PC-9 (cell line): Measurements from ENCODE around the gene PLVAP. TPM values are rescaled to one million over a fixed set of nuclear protein-coding genes. Genes with fewer than 3 reads are reported as not detected.
A peak's percentile ranks its signal among the peaks of the same experiment; 100 is the strongest.

Source experiments
- BruUV-seq: library from RNA; stranded (reverse); fragments of 400-500 nt; replicated peaks from 2 replicates; lab custom pipeline; 2021; lab: Mats Ljungman, UMichigan
- CTCF ChIA-PET: fragments of 300-600 bp; sonication (Branson Sonifier 250); formaldehyde crosslinking; loops from one replicate; lab custom pipeline; 2022; ENCODE audit warnings: antibody characterized with exemption; lab: Charles Lee
- POLR2A ChIA-PET: fragments of 300-600 bp; sonication (Branson Sonifier 250); formaldehyde crosslinking; loops from one replicate; lab custom pipeline; 2022; ENCODE audit warnings: antibody characterized with exemption; ENCODE audit not compliant: unreplicated experiment; lab: Charles Lee
- DNase-seq, 2 experiments: peaks; one replicate each; pipeline versions ENCODE4 v3.0.0 to v3.0.0-alpha.2; 2015 to 2022; ENCODE audit warnings: mixed read lengths in 1 of 2
- H2AFZ ChIP-seq: fragments of 200-600 bp; sonication (generic); 2 replicates; pipeline ENCODE4 v1.8.1; 2017; ENCODE audit warnings: antibody characterized with exemption
- H3F3A ChIP-seq: fragments of 200-600 bp; sonication (generic); 2 replicates; pipeline ENCODE4 v1.8.1; 2017; ENCODE audit warnings: antibody characterized with exemption, mild to moderate bottlenecking, low read depth; ENCODE audit not compliant: insufficient read depth
- H3K27ac ChIP-seq: fragments of 200-600 bp; sonication (generic); 2 replicates; pipeline ENCODE4 v1.6.1; 2016; ENCODE audit warnings: mixed run types
- H3K27me3 ChIP-seq: fragments of 200-600 bp; sonication (generic); 2 replicates; pipeline ENCODE4 v1.6.1; 2016; ENCODE audit warnings: low read depth, mixed run types; ENCODE audit not compliant: insufficient read depth
- H3K36me3 ChIP-seq: fragments of 200-600 bp; sonication (generic); 2 replicates; pipeline ENCODE4 v1.6.1; 2016; ENCODE audit warnings: low read depth, mixed run types
- H3K4me1 ChIP-seq: fragments of 200-600 bp; sonication (generic); replicated peaks from 2 replicates; pipeline ENCODE4 v1.6.1; 2016; ENCODE audit warnings: mixed run types; ENCODE audit not compliant: insufficient read depth
- H3K4me2 ChIP-seq: fragments of 200-600 bp; sonication (generic); 2 replicates; pipeline ENCODE4 v1.6.1; 2017; ENCODE audit warnings: mixed run types
- H3K4me3 ChIP-seq: fragments of 200-600 bp; sonication (generic); 2 replicates; pipeline ENCODE4 v1.6.1; 2016; ENCODE audit warnings: mixed run types
- H3K79me2 ChIP-seq: fragments of 200-600 bp; sonication (generic); 2 replicates; pipeline ENCODE4 v1.6.1; 2017; ENCODE audit warnings: low read depth, mixed run types
- H3K9me2 ChIP-seq: fragments of 200-600 bp; sonication (generic); 2 replicates; pipeline ENCODE4 v1.8.1; 2017; ENCODE audit warnings: mild to moderate bottlenecking; ENCODE audit not compliant: insufficient read depth
- H3K9me3 ChIP-seq: fragments of 200-600 bp; sonication (generic); 2 replicates; pipeline ENCODE4 v1.8.1; 2016; ENCODE audit warnings: low read depth; ENCODE audit not compliant: insufficient read depth
- H4K20me1 ChIP-seq: fragments of 200-600 bp; sonication (generic); 2 replicates; pipeline ENCODE4 v1.8.1; 2017; ENCODE audit not compliant: insufficient read depth
- EZH2 ChIP-seq: fragments of 200-600 bp; sonication (generic); IDR thresholded peaks from 2 replicates; pipeline ENCODE4 v1.8.0; 2017; ENCODE audit warnings: antibody characterized with exemption, low read depth
- intact Hi-C: fragments of 100-400 bp; cut with micrococcal nuclease; formaldehyde crosslinking; loops from one replicate; pipeline ENCODE4 v1.10.0; 2022; ENCODE audit not compliant: unreplicated experiment
- total RNA-seq: library from RNA; stranded (reverse); gene quantifications from 2 replicates; pipeline ENCODE4 v1.2.3, GENCODE V29; 2021
- TF ChIP-seq, protein P1 (sequence below): fragments of 200-600 bp; sonication (generic); conservative IDR thresholded peaks from 2 replicates; pipeline ENCODE4 v1.6.1; 2017; ENCODE audit warnings: mixed run types, antibody characterized with exemption, mild to moderate bottlenecking, moderate library complexity

Gene PLVAP
- total RNA-seq, 1 experiment from 2014 or later = not detected

DNA sequence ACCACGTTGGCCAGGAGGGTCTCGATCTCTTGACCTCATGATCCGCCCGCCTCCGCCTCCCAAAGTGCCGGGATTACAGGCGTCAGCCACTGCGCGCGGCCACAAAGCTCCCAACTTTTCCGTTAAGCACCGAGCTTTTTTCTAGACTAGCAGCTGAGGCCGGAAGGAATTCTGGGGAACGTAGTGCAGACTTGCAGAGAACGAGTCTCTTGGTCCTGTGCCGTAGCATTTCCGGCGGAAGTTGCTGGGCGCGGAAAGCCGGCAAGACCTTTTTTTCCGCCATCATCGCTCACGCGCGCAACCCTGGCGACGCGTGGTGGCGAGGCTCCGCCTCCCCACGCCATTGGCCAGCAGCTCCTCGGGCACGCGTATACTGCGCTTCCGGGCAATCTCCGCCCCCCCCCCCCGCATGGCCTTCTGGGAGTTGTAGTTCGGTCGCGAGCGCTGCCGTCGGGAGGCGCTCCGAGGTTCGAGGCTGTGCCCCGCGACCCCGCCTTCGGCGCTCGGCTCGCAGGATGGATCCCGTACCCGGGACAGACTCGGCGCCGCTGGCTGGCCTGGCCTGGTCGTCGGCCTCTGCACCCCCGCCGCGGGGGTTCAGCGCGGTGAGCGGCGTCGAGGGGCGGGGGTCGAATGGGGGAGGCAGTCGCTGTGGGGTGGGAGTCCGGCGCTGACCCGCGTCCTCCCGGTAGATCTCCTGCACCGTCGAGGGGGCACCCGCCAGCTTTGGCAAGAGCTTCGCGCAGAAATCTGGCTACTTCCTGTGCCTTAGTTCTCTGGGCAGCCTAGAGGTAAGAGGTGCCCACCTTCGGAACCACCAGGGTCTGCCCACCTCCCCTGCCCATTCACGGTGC, 42.7 kb upstream of the PLVAP start, which contains the start of gene MVB12A:
TSS of gene MVB12A (plus strand) at position 427 of the 854 bp plus-strand sequence. CDS start at position 516, 89 bp downstream.
- no peaks in the 10 kb centered on the region for H4K20me1 ChIP-seq
- POLR2A ChIA-PET = interaction anchor here (0.5 to 1.0 kb wide), 7 partner anchors 50 to 440 kb away, joined by 3 to 9 read pairs (median 4); partner anchors contain the start of genes DDA1, PGLS, RPL18A and SLC27A1
- H3K27me3 ChIP-seq = no peaks in the 10 kb centered on the region
- CTCF ChIA-PET = interaction anchor here (0.5 to 0.9 kb wide), 6 partner anchors 23 to 516 kb away, joined by 3 to 11 read pairs (median 4); partner anchors contain the start of gene DDA1
- H3K36me3 ChIP-seq = 0 out of 2 replicates have a peak, but pooled peaks cover 4% of the 10 kb centered on the region
- H3K79me2 ChIP-seq = 0 out of 2 replicates have a peak, but pooled peaks cover 5% of the 10 kb centered on the region
- no TSS peak for BruUV-seq
- TF ChIP-seq, protein P1, sequence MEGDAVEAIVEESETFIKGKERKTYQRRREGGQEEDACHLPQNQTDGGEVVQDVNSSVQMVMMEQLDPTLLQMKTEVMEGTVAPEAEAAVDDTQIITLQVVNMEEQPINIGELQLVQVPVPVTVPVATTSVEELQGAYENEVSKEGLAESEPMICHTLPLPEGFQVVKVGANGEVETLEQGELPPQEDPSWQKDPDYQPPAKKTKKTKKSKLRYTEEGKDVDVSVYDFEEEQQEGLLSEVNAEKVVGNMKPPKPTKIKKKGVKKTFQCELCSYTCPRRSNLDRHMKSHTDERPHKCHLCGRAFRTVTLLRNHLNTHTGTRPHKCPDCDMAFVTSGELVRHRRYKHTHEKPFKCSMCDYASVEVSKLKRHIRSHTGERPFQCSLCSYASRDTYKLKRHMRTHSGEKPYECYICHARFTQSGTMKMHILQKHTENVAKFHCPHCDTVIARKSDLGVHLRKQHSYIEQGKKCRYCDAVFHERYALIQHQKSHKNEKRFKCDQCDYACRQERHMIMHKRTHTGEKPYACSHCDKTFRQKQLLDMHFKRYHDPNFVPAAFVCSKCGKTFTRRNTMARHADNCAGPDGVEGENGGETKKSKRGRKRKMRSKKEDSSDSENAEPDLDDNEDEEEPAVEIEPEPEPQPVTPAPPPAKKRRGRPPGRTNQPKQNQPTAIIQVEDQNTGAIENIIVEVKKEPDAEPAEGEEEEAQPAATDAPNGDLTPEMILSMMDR = no peak
- TF ChIP-seq EZH2 = no peak
- no peaks in the 10 kb centered on the region for H3K9me2 ChIP-seq
- H3F3A ChIP-seq = peaks cover 20% of the 10 kb centered on the region; the same call in 1 of the 2 replicates
- H2AFZ ChIP-seq = peak within 1 kb of the TSS; percentile 99
- intact Hi-C loops = no loop called here
- DNase-seq = peak; percentile 96 to 98
- H3K4me1 ChIP-seq = peaks cover 15% of the 10 kb centered on the region
- no peaks in the 10 kb centered on the region for H3K9me3 ChIP-seq
- H3K4me3 ChIP-seq = peak within 1 kb of the TSS; percentile 82
- H3K4me2 ChIP-seq = peak within 1 kb of the TSS; percentile 94
- peak within 1 kb of the TSS; percentile 56 for H3K27ac ChIP-seq

DNA sequence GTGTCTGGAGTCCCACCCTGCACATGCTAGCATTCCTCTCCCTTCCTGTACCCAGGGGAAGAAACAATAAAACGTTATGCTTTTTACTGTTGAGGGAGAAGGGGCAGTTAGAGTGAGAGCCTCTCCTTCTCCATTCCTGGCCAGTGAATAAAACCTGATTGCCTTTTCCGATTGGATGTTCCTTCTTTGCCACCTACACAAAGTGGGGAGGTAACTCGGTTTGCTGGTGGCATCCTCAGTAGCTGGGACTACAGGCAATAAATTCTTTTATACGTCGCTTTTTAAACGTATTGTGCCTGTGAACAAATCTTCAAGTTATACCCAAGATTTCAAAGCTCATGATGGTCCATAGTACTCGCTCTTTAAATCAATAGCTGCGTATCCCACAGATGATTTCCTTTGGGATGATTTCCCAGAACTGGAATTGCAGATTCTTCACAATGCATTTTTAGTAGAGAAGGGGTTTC, 42.0 kb upstream of the PLVAP start:
- Histone ChIP-seq H3K27ac (peak overlapping the region; percentile 56), H3K27me3 (no peaks in the 10 kb centered on the region), H2AFZ (peak overlapping the region; percentile 98), H3K4me3 (peak overlapping the region; percentile 63), H4K20me1 (no peaks in the 10 kb centered on the region), H3K4me2 (peak overlapping the region; percentile 81), H3K4me1 (peaks cover 15% of the 10 kb centered on the region), H3K9me2 (no peaks in the 10 kb centered on the region), H3K79me2 (0 out of 2 replicates have a peak, but pooled peaks cover 5% of the 10 kb centered on the region), H3K36me3 (0 out of 2 replicates have a peak, but pooled peaks cover 4% of the 10 kb centered on the region), H3F3A (peaks cover 20% of the 10 kb centered on the region; the same call in 1 of the 2 replicates), H3K9me3 (no peaks in the 10 kb centered on the region)
- DNase-seq = peak in 1 of 2 experiments; percentile 48
- POLR2A ChIA-PET = interaction anchor here (0.5 to 1.0 kb wide), 6 partner anchors 88 to 440 kb away, joined by 3 to 9 read pairs (median 5); partner anchors contain the start of genes DDA1, PGLS and RPL18A
- TSS peak; percentile 96 for BruUV-seq
- no peak for TF ChIP-seq EZH2
- TF ChIP-seq, protein P1 = no peak
- CTCF ChIA-PET = interaction anchor here (0.5 to 0.9 kb wide), 5 partner anchors 23 to 110 kb away, joined by 3 to 11 read pairs (median 4); partner anchors contain the start of gene DDA1
- intact Hi-C loops = no loop called here

DNA sequence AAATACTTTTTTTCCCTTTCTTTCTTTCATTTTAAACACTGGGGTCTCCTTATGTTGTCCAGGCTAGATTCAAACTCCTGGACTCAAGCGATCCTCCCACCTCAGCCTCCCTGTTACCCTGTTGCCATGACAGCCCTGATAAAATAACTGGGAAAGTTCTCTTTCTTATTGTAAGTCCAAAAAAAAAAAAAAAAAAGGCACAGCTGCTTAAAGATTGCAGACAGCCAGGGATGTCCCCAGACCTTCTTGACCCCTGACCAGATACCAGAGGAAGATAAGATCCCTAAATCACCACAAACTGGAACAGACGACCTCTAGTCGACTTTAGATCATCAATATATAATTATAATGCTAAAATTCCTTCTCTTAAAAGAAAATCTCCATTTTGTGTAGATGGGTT, 41.6 kb upstream of the PLVAP start:
- POLR2A ChIA-PET = no interaction called here
- H3K27me3 ChIP-seq = no peaks in the 10 kb centered on the region
- intact Hi-C loops = no loop called here
- BruUV-seq = no TSS peak
- H3K79me2 ChIP-seq = 0 out of 2 replicates have a peak, but pooled peaks cover 5% of the 10 kb centered on the region
- 0 out of 2 replicates have a peak, but pooled peaks cover 4% of the 10 kb centered on the region for H3K36me3 ChIP-seq
- peak overlapping the region; percentile 81 for H3K4me2 ChIP-seq
- no peaks in the 10 kb centered on the region for H4K20me1 ChIP-seq
- TF ChIP-seq EZH2 = no peak
- DNase-seq = no peak
- H3K27ac ChIP-seq = peak overlapping the region; percentile 56; the same call in 1 of the 2 replicates
- H3K4me3 ChIP-seq = peak overlapping the region; percentile 63
- H3K9me3 ChIP-seq = no peaks in the 10 kb centered on the region
- peaks cover 15% of the 10 kb centered on the region for H3K4me1 ChIP-seq
- H3K9me2 ChIP-seq = no peaks in the 10 kb centered on the region
- peak overlapping the region; percentile 98 for H2AFZ ChIP-seq
- CTCF ChIA-PET = interaction anchor here (0.6 kb wide), 1 partner anchor 57 kb away, joined by 3 read pairs; no protein-coding TSS in a partner anchor
- peaks cover 20% of the 10 kb centered on the region; the same call in 1 of the 2 replicates for H3F3A ChIP-seq
